Pancreas (tissue), 10 donors: ENCODE data around the gene GLT1D1. TPM values are rescaled to one million over a fixed set of nuclear protein-coding genes. Genes with fewer than 3 reads are reported as not detected.
A peak's percentile ranks its signal among the peaks of the same experiment; 100 is the strongest.
"Not testable (repeated sequence)": the region's sequence is repeated elsewhere in the genome, so short reads cannot be mapped to it uniquely, and the experiment has no call there.

Experiments used
- ATAC-seq, 4 donors: fragments of 200-7000 bp; cut with Tn5 transposase; one replicate each; pipeline versions ENCODE4 v1.8.0 to v1.9.1; 2020; ENCODE audit warnings: mild to moderate bottlenecking in 4 of 4, moderate library complexity in 4 of 4
- DNase-seq, 6 donors: peaks; one replicate each; pipeline ENCODE4 v3.0.0-alpha.2; 2020
- FAIRE-seq: peaks from 2 replicates; lab custom pipeline; 2012; peaks lifted over from hg19 to GRCh38; lab: Jason Lieb, UNC
- H3K27ac ChIP-seq, 4 donors: fragments of 200-600 bp; sonication (generic); 1 replicate in 3 of 4; 2 replicates in 1 of 4; pipeline versions ENCODE4 v1.5.0 to v1.8.0; 2020
- H3K27me3 ChIP-seq, 4 donors: fragments of 200-600 bp; one replicate each; pipeline ENCODE4 v1.8.0; 2021
- H3K36me3 ChIP-seq, 3 donors: fragments of 200-600 bp; sonication (generic) in 1 of 3; one replicate each; pipeline versions ENCODE4 v1.5.0 to v1.8.0; 2020 to 2021
- H3K4me1 ChIP-seq, 3 donors: fragments of 200-600 bp; one replicate each; pipeline ENCODE4 v1.8.0; 2021
- H3K4me3 ChIP-seq, 4 donors: fragments of 200-600 bp; sonication (generic) in 2 of 4; one replicate each; pipeline versions ENCODE4 v1.5.0 to v1.8.0; 2020 to 2021
- H3K9me3 ChIP-seq, 4 donors: fragments of 200-600 bp; one replicate each; pipeline ENCODE4 v1.8.0; 2021
- CTCF ChIP-seq, 4 donors: fragments of 200-600 bp; sonication (generic) in 3 of 4; IDR thresholded peaks; one replicate each; pipeline versions ENCODE4 v1.5.0 to v1.8.0; 2021; ENCODE audit warnings: antibody characterized with exemption in 4 of 4
- WGBS, 2 donors: extraction: QIAGEN DNeasy Blood & Tissue Kit; methylation state at CpG; one replicate each; pipeline ENCODE4 v1.1.7; 2013; 5-methylcytosine and 5-hydroxymethylcytosine counted together
- intact Hi-C, 3 donors: fragments of 100-400 bp; cut with DNase I; formaldehyde crosslinking; loops; one replicate each; pipeline versions ENCODE4 v1.11.1 to v1.14.2; 2022
- polyA plus RNA-seq, 2 donors: library from polyadenylated mRNA; stranded (reverse); fragments of 200-250 nt; gene quantifications; one replicate each; pipeline ENCODE4 v1.2.3, GENCODE V29; 2013
- total RNA-seq, 6 donors: library from RNA; stranded (reverse); fragmentation: NEBNext Ultra II Directional in 4 of 6; extraction: Animal tissue kit (Norgen Biotek cat#: 25700) in 4 of 6; gene quantifications; one replicate each; pipeline versions ENCODE4 v1.2.1 to v1.2.4, GENCODE V29; 2021 to 2023
- donor health status: healthy with polysubstance abuse.
- donor health status: DM: no; HTN: no; CAD: no; lungs with moderate emphysema.
- donor health status: DM: no; HTN: no; CAD: no.
- donor health status: control.
- donor health status: control.
- donor health status: Bipolar disorder and iron deficiency.
- donor health status: DM: yes; HTN: yes; CAD: no.
- donor health status: DM: no; HTN: no; CAD: no.
- donor health status: DM: no; HTN: no; CAD: no.
- donor health status: DM: yes; HTN: yes; CAD: no.

Gene GLT1D1
- total and polyA plus RNA-seq, 8 donors, result 0.12 to 1.3 (median 0.28) TPM

GRCh38 chr12:128848371-128848770, 4.9 kb upstream of the GLT1D1 start:
- no peak for FAIRE-seq
- DNase-seq, result no peak
- WGBS, 2 donors, result 90 to 94% methylated on average over 14 of the region's 14 CpGs
- H3K27ac ChIP-seq, result no peak overlapping the region
- no peaks in the 10 kb centered on the region for H3K9me3 ChIP-seq
- no peaks in the 10 kb centered on the region for H3K4me1 ChIP-seq
- peaks cover 0 to 6% (median 0%) of the 10 kb centered on the region in 4 donors for H3K27me3 ChIP-seq
- intact Hi-C loops, result no loop called here
- no peak for ATAC-seq
- no peaks in the 10 kb centered on the region for H3K36me3 ChIP-seq
- no peak for TF ChIP-seq CTCF (IDR thresholded peaks at IDR 0.05)
- H3K4me3 ChIP-seq, result no peak overlapping the region

GRCh38 chr12:128849806-128850205, 3.5 kb upstream of the GLT1D1 start:
- H3K4me3 ChIP-seq, H3K27me3 ChIP-seq, H3K4me1 ChIP-seq, DNase-seq, H3K27ac ChIP-seq, intact Hi-C loops, ATAC-seq, H3K36me3 ChIP-seq, FAIRE-seq, H3K9me3 ChIP-seq: not testable (repeated sequence)
- WGBS, 2 donors, result 48 to 50% methylated on average over 6 of the region's 6 CpGs

- no peak for DNase-seq
- intact Hi-C loops, result no loop called here
These were observed 2.9 kb upstream of the GLT1D1 start for GRCh38 chr12:128850400-128850799.

GRCh38 chr12:128851429-128851828, 1.8 kb upstream of the GLT1D1 start:
- DNase-seq, intact Hi-C loops, ATAC-seq, H3K4me3 ChIP-seq, H3K36me3 ChIP-seq, FAIRE-seq, H3K4me1 ChIP-seq, H3K27ac ChIP-seq, H3K9me3 ChIP-seq: not testable (repeated sequence)
- WGBS, 2 donors, result 68 to 79% methylated on average over 7 of the region's 7 CpGs
- peaks cover 0 to 13% (median 0%) of the 10 kb centered on the region in 4 donors for H3K27me3 ChIP-seq

More at GRCh38 chr12:128850400-128850799, 2.9 kb upstream of the GLT1D1 start:
- no peak for ATAC-seq
- no peaks in the 10 kb centered on the region for H3K36me3 ChIP-seq
- peaks cover 0 to 13% (median 0%) of the 10 kb centered on the region in 4 donors for H3K27me3 ChIP-seq
- FAIRE-seq, result no peak
- no peak overlapping the region for H3K27ac ChIP-seq
- H3K9me3 ChIP-seq, result no peaks in the 10 kb centered on the region
- 63 to 70% methylated on average over 3 of the region's 3 CpGs for WGBS, 2 donors
- H3K4me1 ChIP-seq, result no peaks in the 10 kb centered on the region
- no peak for TF ChIP-seq CTCF (IDR thresholded peaks at IDR 0.05)
- no peak overlapping the region for H3K4me3 ChIP-seq

GRCh38 chr12:128852026-128852698, 1.1 kb upstream of the GLT1D1 start:
- DNase-seq (no peak), ATAC-seq (no peak), FAIRE-seq (no peak)
- TF ChIP-seq CTCF (IDR thresholded peaks at IDR 0.05), result no peak
- intact Hi-C loops, result no loop called here
- no peaks in the 10 kb centered on the region for H3K36me3 ChIP-seq
- H3K27ac ChIP-seq, result no peak overlapping the region
- no peak overlapping the region for H3K4me3 ChIP-seq
- H3K27me3 ChIP-seq, result peaks cover 0 to 13% (median 0%) of the 10 kb centered on the region in 4 donors
- no peaks in the 10 kb centered on the region for H3K9me3 ChIP-seq
- 73 to 80% methylated on average over 8 of the region's 8 CpGs for WGBS, 2 donors
- H3K4me1 ChIP-seq, result no peaks in the 10 kb centered on the region

- H3K27ac ChIP-seq, result peak overlapping the region in 1 of 4 donors; percentile 22
- DNase-seq (peak in 1 of 6 donors; percentile 52), ATAC-seq (peak in 1 of 4 donors; percentile 27), FAIRE-seq (no peak)
- WGBS, 2 donors, result 0 to 2% methylated on average over 47 to 74 of the region's 74 CpGs
- no peaks in the 10 kb centered on the region for H3K36me3 ChIP-seq
- H3K9me3 ChIP-seq, result no peaks in the 10 kb centered on the region
- no peak for TF ChIP-seq CTCF (IDR thresholded peaks at IDR 0.05)
- no peaks in the 10 kb centered on the region for H3K4me1 ChIP-seq
- H3K27me3 ChIP-seq, result peaks cover 0 to 13% (median 0%) of the 10 kb centered on the region in 4 donors
- intact Hi-C loops, result no loop called here
- peak overlapping the region in 1 of 4 donors; percentile 29 for H3K4me3 ChIP-seq
These were observed 421 bp downstream of the GLT1D1 start for GRCh38 chr12:128853600-128854197.
